RWPE2 (cell line): ENCODE measurements around the gene VRK1.

Source experiments
- ATAC-seq: fragments of 200-7000 bp; cut with Tn5 transposase; 3 replicates; pipeline ENCODE4 v1.9.1; 2021; ENCODE audit warnings: low read depth
- DNase-seq: peaks from one replicate; pipeline ENCODE4 v3.0.0-alpha.2; 2020; ENCODE audit warnings: low spot score
- H3K27ac ChIP-seq: fragments of 450-650 bp; 2 replicates; pipeline ENCODE4 v1.5.1; 2017; ENCODE audit warnings: mild to moderate bottlenecking; ENCODE audit not compliant: poor library complexity, severe bottlenecking
- H3K27me3 ChIP-seq: fragments of 250-450 bp; sonication (Bioruptor Pico); 2 replicates; pipeline ENCODE4 v1.5.1; 2021; ENCODE audit warnings: mild to moderate bottlenecking, moderate library complexity; ENCODE audit not compliant: insufficient read depth, poor library complexity, severe bottlenecking
- H3K36me3 ChIP-seq: fragments of 250-450 bp; sonication (Bioruptor Pico); 2 replicates; pipeline ENCODE4 v1.5.1; 2020; ENCODE audit warnings: low read depth, mild to moderate bottlenecking, moderate library complexity
- H3K4me1 ChIP-seq: fragments of 250-450 bp; sonication (Bioruptor Pico); 2 replicates; pipeline ENCODE4 v1.5.1; 2021; ENCODE audit warnings: mild to moderate bottlenecking, moderate library complexity; ENCODE audit not compliant: insufficient read depth, poor library complexity, severe bottlenecking
- H3K4me3 ChIP-seq: fragments of 250-450 bp; sonication (Bioruptor Pico); 2 replicates; pipeline ENCODE4 v1.5.1; 2021; ENCODE audit warnings: mild to moderate bottlenecking, moderate library complexity; ENCODE audit not compliant: severe bottlenecking
- H3K9me3 ChIP-seq: fragments of 250-450 bp; sonication (Bioruptor Pico); 2 replicates; pipeline ENCODE4 v1.5.1; 2021; ENCODE audit warnings: mild to moderate bottlenecking, moderate library complexity; ENCODE audit not compliant: severe bottlenecking
- CTCF ChIP-seq: fragments of 450-650 bp; IDR thresholded peaks from one replicate; pipeline ENCODE4 v1.5.1; 2017; ENCODE audit warnings: mild to moderate bottlenecking, moderate library complexity; ENCODE audit not compliant: poor library complexity, severe bottlenecking

The VRK1 gene

GRCh38 chr14:96830946-96831345, 33.8 kb downstream of the VRK1 start:
- TF ChIP-seq CTCF: no peak
- ATAC-seq (no peak), DNase-seq (no peak)
- Histone ChIP-seq H3K4me3 (no peak overlapping the region), H3K36me3 (peaks cover 39% of the 10 kb centered on the region), H3K27ac (no peak overlapping the region), H3K4me1 (no peaks in the 10 kb centered on the region), H3K9me3 (peaks cover 3% of the 10 kb centered on the region), H3K27me3 (no peaks in the 10 kb centered on the region)

- peaks cover 3% of the 10 kb centered on the region for H3K9me3 ChIP-seq
- H3K36me3 ChIP-seq: peaks cover 49% of the 10 kb centered on the region
- no peak for TF ChIP-seq CTCF
- no peaks in the 10 kb centered on the region for H3K27me3 ChIP-seq
- H3K4me1 ChIP-seq: peaks cover 2% of the 10 kb centered on the region
- H3K27ac ChIP-seq: no peak overlapping the region
- no peak overlapping the region for H3K4me3 ChIP-seq
- no peak for ATAC-seq
- DNase-seq: no peak
Measured at GRCh38 chr14:96832351-96832750, 35.2 kb downstream of the VRK1 start.

GRCh38 chr14:96838449-96838848, 41.3 kb downstream of the VRK1 start:
- Histone ChIP-seq H3K9me3 (no peaks in the 10 kb centered on the region), H3K27me3 (no peaks in the 10 kb centered on the region), H3K36me3 (peaks cover 88% of the 10 kb centered on the region), H3K4me1 (peaks cover 5% of the 10 kb centered on the region), H3K4me3 (no peak overlapping the region), H3K27ac (no peak overlapping the region)
- ATAC-seq (no peak), DNase-seq (no peak)
- no peak for TF ChIP-seq CTCF

GRCh38 chr14:96839251-96839650, 42.1 kb downstream of the VRK1 start:
- no peak for DNase-seq
- Histone ChIP-seq H3K9me3 (no peaks in the 10 kb centered on the region), H3K4me3 (no peak overlapping the region), H3K4me1 (peaks cover 5% of the 10 kb centered on the region), H3K27me3 (no peaks in the 10 kb centered on the region), H3K36me3 (peaks cover 84% of the 10 kb centered on the region), H3K27ac (no peak overlapping the region)
- TF ChIP-seq CTCF: no peak
- no peak for ATAC-seq

DNA sequence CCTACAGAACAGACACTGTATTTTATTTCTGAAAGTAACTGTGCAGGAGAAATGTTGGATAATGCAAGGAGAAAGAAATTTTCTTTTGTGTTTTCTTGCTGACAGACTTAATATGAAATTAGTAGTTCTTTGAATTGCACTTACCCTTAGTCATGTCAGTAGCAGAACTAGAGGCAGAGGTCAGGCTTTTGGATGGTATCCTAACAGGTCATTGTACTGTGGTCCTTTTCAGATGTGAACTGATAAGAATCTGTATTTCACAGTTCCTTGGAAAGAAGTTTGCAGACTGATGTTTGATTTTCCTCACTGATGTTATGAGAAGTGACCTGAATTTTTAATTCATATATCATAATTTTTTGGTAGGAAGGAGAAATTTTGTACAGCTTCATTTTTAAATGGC, 46.0 kb downstream of the VRK1 start:
- Histone ChIP-seq H3K9me3 (no peaks in the 10 kb centered on the region), H3K4me1 (no peaks in the 10 kb centered on the region), H3K27me3 (no peaks in the 10 kb centered on the region), H3K4me3 (no peak overlapping the region), H3K36me3 (peaks cover 80% of the 10 kb centered on the region), H3K27ac (no peak overlapping the region)
- TF ChIP-seq CTCF: no peak
- ATAC-seq: no peak
- no peak for DNase-seq
